HG03025 (cell line): ENCODE measurements around the gene OR2AJ1.

ENCODE experiments used
- ATAC-seq: cut with Tn5 transposase; IDR thresholded peaks from one replicate; pipeline ENCODE4 v1.9.1; 2021; ENCODE audit warnings: mild to moderate bottlenecking, moderate library complexity; ENCODE audit not compliant: unreplicated experiment, low FRiP score

Gene OR2AJ1

DNA sequence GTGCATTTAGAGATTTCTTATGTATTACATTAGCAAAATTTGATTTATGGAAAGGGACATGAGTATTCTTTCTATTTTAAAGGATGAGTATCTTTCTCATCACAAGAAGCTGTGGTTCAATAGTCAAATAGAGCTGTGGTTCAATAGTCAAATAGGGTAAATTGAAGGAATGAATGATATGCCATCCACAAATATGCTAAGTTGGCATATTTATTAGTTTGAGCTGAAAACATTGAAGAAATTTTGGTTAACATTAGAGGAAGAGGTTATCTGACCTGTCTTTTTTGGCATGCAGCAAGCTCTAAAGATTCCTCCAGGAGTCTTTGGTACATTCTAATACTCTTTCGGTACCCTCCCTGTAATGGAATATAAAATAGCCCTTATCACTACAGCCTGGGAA is 28.7 kb downstream of the OR2AJ1 start:
- no peak for ATAC-seq

DNA sequence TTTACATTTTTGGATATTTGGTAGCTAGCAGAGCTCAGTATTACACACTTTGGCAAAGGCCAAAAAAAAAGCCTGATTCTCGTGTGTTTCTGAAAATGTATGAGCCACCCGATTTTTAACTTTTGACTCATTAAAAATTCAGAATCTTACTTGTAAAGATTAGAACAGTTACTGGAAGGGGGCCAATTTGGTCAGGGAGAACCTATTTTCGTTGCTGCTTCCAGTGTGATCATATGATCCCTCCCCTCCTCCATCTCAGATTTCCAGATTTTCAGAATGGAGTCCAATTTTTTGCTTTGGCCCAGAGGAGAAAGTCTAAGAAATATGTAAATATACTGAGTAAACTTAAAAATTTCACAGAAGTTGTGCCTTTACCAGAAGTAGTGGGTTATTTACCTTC is 37.1 kb downstream of the OR2AJ1 start:
- ATAC-seq, result no peak

DNA sequence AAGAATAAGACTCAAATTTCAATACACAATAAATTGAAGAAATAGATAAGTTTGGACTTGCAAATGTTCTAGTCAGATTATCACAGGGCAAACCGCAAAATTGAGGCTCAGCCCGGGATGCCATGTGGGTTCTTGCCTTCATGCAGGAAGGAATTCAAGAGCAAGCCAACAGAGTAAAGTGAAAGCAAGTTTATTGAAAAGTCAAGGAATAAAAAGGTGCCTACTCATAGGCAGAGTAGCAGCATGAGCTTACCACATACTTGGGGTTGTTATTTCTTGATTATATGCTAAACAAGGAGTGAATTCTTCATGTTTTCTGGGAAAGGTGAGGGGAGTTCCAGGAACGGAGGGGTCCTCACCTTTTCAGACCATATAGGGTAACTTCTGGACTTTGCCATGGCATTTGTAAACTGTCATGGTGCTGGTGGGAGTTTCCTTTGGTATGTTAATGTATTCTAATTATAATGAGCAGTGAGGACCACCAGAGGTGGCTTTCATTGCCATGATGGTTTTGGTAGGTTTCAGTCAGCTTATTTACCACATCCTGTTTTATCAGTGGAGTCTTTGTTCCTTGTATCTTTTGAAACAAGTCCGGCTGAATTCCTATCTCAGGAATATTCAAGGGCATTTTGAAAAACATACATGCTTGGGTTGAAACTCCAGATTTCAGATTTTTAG is 38.4 kb downstream of the OR2AJ1 start:
- no peak for ATAC-seq

DNA sequence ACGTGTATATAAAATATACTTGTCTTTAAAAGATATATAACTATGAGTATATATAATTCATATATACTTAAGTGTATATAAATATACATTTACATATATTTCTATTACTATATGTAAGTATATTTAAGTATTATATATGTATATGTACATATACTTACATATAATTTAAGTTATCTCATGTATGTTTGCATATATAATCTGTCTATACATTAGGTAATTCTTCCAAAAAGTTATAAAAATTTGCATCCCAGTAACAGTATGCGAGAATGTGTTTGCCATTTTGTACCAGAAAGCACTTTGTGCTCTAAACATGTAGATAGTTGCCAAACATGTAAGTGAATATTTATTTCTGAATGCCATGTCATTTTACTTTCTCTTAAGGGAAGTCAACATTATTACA is 40.2 kb downstream of the OR2AJ1 start, which contains the start of gene OR2AK2:
TSS of gene OR2AK2 (plus strand) at position 301 of the 400 bp plus-strand sequence. CDS start 144 bp downstream, outside the sequence.
- no peak for ATAC-seq

DNA sequence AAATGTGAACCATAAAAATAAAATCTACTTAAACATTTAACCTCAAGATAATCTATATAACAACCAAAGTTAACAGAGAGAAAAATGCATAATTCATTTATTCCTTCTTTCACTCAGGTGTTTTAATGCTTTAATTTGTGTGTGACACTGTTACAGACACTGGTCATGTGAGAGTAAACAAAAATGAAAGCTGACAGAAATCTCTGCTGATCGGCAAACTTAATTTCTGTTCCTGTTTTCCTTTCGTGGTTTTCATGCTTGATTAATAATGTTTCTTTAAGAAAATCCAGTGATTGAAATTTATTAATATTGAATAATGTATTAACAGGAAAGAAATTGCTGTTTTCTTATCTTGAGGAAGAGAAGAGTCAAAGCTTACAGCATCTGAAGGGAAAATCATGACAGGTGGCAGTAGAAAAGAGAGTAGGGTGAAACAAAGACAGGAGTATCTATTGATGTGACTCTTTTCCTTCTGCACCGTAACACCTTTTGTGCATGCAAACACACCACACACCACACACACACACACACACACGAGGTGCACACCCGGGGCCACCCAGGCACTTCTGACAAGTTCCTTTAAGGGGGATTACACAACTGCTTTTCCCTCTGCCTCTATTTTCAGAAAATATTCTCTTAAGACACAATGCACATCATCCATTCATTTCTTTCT is 42.0 kb downstream of the OR2AJ1 start:
- peak; percentile 54 for ATAC-seq
